Psoas muscle (tissue), 8 donors: ENCODE measurements around the gene DUS3L. TPM values are rescaled to one million over a fixed set of nuclear protein-coding genes. Genes with fewer than 3 reads are reported as not detected.

Source experiments
- ATAC-seq, 4 donors: fragments of 200-7000 bp; cut with Tn5 transposase; one replicate each; pipeline ENCODE4 v1.9.1; 2020; ENCODE audit warnings: moderate library complexity in 3 of 4, mild to moderate bottlenecking in 2 of 4
- DNase-seq, 2 donors: peaks; one replicate each; pipeline ENCODE4 v3.0.0-alpha.2; 2020
- H3K27ac ChIP-seq: fragments of 200-600 bp; one replicate; pipeline ENCODE4 v1.8.0; 2022
- H3K27me3 ChIP-seq, 3 donors: fragments of 200-600 bp in 1 of 3; one replicate each; pipeline versions ENCODE4 v1.6.1 to v1.8.0; 2013 to 2022; ENCODE audit warnings: low read length in 2 of 3, mild to moderate bottlenecking in 2 of 3, moderate library complexity in 1 of 3; ENCODE audit not compliant: insufficient read depth in 3 of 3
- H3K36me3 ChIP-seq, 2 donors: fragments of 200-600 bp in 1 of 2; one replicate each; pipeline versions ENCODE4 v1.6.1 to v1.8.0; 2013 to 2022; ENCODE audit warnings: low read depth in 1 of 2, mild to moderate bottlenecking in 1 of 2, moderate library complexity in 1 of 2; ENCODE audit not compliant: insufficient read depth in 1 of 2
- H3K4me1 ChIP-seq: fragments of 200-600 bp; one replicate; pipeline ENCODE4 v1.8.0; 2022
- H3K4me3 ChIP-seq: fragments of 200-600 bp; one replicate; pipeline ENCODE4 v1.8.0; 2022; ENCODE audit warnings: mild to moderate bottlenecking
- H3K9me3 ChIP-seq: fragments of 200-600 bp; one replicate; pipeline ENCODE4 v1.8.0; 2022
- WGBS, 3 donors: extraction: QIAGEN DNeasy Blood & Tissue Kit; methylation state at CpG; one replicate each; pipeline versions ENCODE4 v1.1.6 to v1.1.7; 2013; 5-methylcytosine and 5-hydroxymethylcytosine counted together
- intact Hi-C, 2 donors: fragments of 100-400 bp; cut with DNase I; formaldehyde crosslinking; loops; one replicate each; pipeline versions ENCODE4 v1.11.0 to v1.14.2; 2022
- polyA plus RNA-seq, 3 donors: library from polyadenylated mRNA; stranded (reverse); fragments of 200-250 nt; gene quantifications; one replicate each; pipeline ENCODE4 v1.2.3, GENCODE V29; 2013
- total RNA-seq, 4 donors: library from RNA; stranded (reverse); fragmentation: NEBNext Ultra II Directional in 2 of 4; extraction: Animal tissue kit (Norgen Biotek cat#: 25700) in 2 of 4; gene quantifications; one replicate each; pipeline versions ENCODE4 v1.2.1 to v1.2.4, GENCODE V29; 2021 to 2023
- TF ChIP-seq, protein P1 (sequence below): fragments of 200-600 bp; IDR thresholded peaks from one replicate; pipeline ENCODE4 v1.8.0; 2022; ENCODE audit warnings: antibody characterized with exemption
- donor health status: healthy with polysubstance abuse.
- donor health status: DM: no; HTN: no; CAD: no; lungs with moderate emphysema.
- donor health status: Bipolar disorder and iron deficiency.
- donor health status: healthy.
- donor health status: DM: yes; HTN: yes; CAD: no.
- donor health status: DM: no; HTN: no; CAD: no.
- donor health status: DM: no; HTN: no; CAD: no.
- donor health status: DM: yes; HTN: yes; CAD: no.

The DUS3L gene
- total and polyA plus RNA-seq, 7 donors = 13.4 to 40.1 (median 23.2) TPM

DNA sequence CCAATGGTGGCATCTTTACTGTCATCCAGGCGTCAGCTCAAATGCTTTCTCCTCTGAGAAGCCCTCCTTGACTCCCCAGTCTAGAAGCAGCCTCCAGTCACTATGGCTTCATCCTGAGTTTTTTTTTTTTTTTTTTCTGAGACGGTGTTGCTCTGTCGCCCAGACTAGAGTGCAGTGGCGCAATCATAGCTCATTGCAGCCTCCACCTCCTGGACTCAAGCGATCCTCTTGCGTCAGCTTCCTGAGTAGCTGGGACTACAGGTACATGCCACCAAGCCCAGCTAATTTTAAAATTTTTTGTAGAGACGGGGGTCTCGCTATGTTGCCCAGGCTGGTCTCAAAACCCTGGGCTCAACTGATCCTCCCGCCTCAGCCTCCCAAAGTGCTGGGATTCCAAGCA, 18.1 kb upstream of the DUS3L start:
- TF ChIP-seq, protein P1, sequence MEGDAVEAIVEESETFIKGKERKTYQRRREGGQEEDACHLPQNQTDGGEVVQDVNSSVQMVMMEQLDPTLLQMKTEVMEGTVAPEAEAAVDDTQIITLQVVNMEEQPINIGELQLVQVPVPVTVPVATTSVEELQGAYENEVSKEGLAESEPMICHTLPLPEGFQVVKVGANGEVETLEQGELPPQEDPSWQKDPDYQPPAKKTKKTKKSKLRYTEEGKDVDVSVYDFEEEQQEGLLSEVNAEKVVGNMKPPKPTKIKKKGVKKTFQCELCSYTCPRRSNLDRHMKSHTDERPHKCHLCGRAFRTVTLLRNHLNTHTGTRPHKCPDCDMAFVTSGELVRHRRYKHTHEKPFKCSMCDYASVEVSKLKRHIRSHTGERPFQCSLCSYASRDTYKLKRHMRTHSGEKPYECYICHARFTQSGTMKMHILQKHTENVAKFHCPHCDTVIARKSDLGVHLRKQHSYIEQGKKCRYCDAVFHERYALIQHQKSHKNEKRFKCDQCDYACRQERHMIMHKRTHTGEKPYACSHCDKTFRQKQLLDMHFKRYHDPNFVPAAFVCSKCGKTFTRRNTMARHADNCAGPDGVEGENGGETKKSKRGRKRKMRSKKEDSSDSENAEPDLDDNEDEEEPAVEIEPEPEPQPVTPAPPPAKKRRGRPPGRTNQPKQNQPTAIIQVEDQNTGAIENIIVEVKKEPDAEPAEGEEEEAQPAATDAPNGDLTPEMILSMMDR = no peak
- DNase-seq (no peak), ATAC-seq (no peak)
- Histone ChIP-seq H3K36me3 (no peaks in the 10 kb centered on the region), H3K9me3 (no peaks in the 10 kb centered on the region), H3K4me1 (no peaks in the 10 kb centered on the region), H3K27ac (no peak overlapping the region), H3K27me3 (peaks cover 0 to 50% (median 13%) of the 10 kb centered on the region in 3 donors), H3K4me3 (no peak overlapping the region)
- intact Hi-C loops = loop anchor here in 1 of 2 donors (10.0 kb wide), 1 partner anchor 216 kb away; no protein-coding TSS in a partner anchor
- 85 to 86% (median 85%) methylated on average over 9 of the region's 9 CpGs for WGBS, 3 donors

DNA sequence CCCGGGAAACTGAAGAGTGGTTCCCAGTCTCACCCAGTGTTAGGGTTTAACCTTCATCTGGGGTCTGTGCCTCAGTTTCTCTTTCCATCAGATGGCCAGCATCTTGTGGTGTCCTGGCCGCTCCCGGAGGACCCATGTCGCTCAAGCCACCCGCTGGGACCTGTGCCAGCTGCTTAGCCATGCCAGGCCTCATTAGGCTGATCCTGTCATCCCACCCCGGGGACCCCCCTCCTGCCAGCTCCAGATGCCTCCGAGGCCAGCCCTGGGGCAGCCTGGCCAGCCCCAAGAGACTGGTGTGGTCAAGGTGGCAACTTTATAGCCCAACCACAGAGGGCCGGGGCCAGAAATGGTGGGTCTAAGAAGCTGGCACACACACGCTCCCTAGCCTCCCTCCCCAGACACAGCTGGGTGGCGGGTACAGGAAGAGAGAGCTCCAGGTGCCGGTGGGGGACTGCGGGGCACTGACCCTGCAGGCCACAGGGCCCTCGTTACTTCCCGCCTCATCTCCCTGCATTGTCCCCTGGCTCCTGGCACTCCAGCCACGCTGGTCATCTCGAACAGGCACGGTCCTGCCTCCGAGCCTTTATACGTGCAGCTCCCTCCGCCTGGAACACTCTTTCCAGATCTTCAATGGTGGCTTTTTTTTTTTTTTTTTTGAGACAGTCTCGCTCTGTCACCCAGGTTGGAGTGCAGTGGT, 17.3 kb upstream of the DUS3L start:
- no peak overlapping the region for H3K4me3 ChIP-seq
- intact Hi-C loops = loop anchor here in 1 of 2 donors (10.0 kb wide), 1 partner anchor 217 kb away; no protein-coding TSS in a partner anchor
- no peak for ATAC-seq
- DNase-seq = no peak
- TF ChIP-seq, protein P1 = no peak
- H3K27me3 ChIP-seq = peaks cover 0 to 50% (median 20%) of the 10 kb centered on the region in 3 donors
- H3K9me3 ChIP-seq = no peaks in the 10 kb centered on the region
- H3K4me1 ChIP-seq = no peaks in the 10 kb centered on the region
- no peak overlapping the region for H3K27ac ChIP-seq
- no peaks in the 10 kb centered on the region for H3K36me3 ChIP-seq
- 67 to 70% (median 68%) methylated on average over 19 to 21 of the region's 21 CpGs for WGBS, 3 donors

DNA sequence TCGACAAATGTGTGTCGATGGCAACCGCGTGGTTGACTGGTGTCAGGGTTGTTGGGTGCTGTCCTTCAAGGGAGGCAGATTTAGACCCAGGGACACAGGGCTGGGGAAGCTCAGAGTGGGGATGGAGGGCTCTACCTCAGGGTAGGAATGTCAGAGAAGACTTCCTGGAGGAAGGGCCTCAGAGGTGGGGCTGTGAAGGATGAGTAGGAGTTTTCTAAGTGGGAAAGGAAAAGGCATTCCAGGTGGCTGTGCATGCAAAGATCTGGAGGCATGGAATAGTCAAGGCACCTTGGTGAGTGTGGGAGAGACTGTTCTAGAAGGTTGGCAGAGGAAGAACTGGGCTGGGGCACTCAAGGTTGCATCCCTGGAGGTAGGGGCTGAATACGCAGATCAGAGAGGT, 15.9 kb upstream of the DUS3L start:
- H3K36me3 ChIP-seq = no peaks in the 10 kb centered on the region
- WGBS, 3 donors = 87 to 94% (median 93%) methylated on average over 5 of the region's 5 CpGs
- H3K4me1 ChIP-seq = no peaks in the 10 kb centered on the region
- TF ChIP-seq, protein P1 = no peak
- no peak overlapping the region for H3K27ac ChIP-seq
- H3K27me3 ChIP-seq = peaks cover 0 to 52% (median 22%) of the 10 kb centered on the region in 3 donors
- ATAC-seq = no peak
- intact Hi-C loops = loop anchor here in 1 of 2 donors (10.0 kb wide), 1 partner anchor 218 kb away; no protein-coding TSS in a partner anchor
- no peaks in the 10 kb centered on the region for H3K9me3 ChIP-seq
- H3K4me3 ChIP-seq = no peak overlapping the region
- DNase-seq = no peak

DNA sequence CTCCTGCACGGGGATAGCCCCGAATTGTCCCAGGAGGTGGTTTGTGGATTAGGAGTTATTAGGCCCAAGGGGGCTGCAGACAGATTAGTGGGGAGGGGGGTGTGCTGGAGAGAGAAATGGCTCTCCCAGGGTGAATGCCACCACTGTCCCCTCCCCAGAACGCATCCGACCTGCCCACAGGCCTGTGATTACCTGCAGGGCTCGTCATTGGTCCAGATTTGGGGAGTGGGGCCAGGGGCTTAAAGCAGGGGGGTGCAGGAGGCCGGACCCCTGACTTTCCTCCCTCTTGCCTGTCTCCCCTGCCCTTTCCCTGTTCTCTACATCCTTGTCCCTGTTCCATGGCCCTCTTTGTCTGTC, 15.1 kb upstream of the DUS3L start:
- no peaks in the 10 kb centered on the region for H3K36me3 ChIP-seq
- DNase-seq (no peak), ATAC-seq (no peak)
- peaks cover 0 to 57% (median 24%) of the 10 kb centered on the region in 3 donors for H3K27me3 ChIP-seq
- H3K27ac ChIP-seq = no peak overlapping the region
- H3K4me1 ChIP-seq = no peaks in the 10 kb centered on the region
- TF ChIP-seq, protein P1 = no peak
- intact Hi-C loops = loop anchor here in 1 of 2 donors (10.0 kb wide), 1 partner anchor 219 kb away; no protein-coding TSS in a partner anchor
- H3K4me3 ChIP-seq = no peak overlapping the region
- H3K9me3 ChIP-seq = no peaks in the 10 kb centered on the region
- 27 to 43% (median 31%) methylated on average over 6 of the region's 6 CpGs for WGBS, 3 donors
